ENCODE data around the gene UGCG.
"Not testable (repeated sequence)": the region's sequence is repeated elsewhere in the genome, so short reads cannot be mapped to it uniquely, and the experiment has no call there.

Gene UGCG

GRCh38 chr9:111895996-111896941 is at the start of gene UGCG:
TSS of gene UGCG (plus strand) at chr9:111896814. CDS start at chr9:111897216, 402 bp downstream.
- DNase-seq, result peak; percentile 68

GRCh38 chr9:111851553-111851952 is 45.1 kb upstream of the UGCG start:
- DNase-seq, result no peak

- no peak for DNase-seq
Observed at GRCh38 chr9:111852291-111852690, 44.3 kb upstream of the UGCG start.

GRCh38 chr9:111853450-111853827 is 43.2 kb upstream of the UGCG start:
- DNase-seq, result no peak

GRCh38 chr9:111854799-111855198 is 41.8 kb upstream of the UGCG start:
- no peak for DNase-seq

- DNase-seq, result no peak
Observed at GRCh38 chr9:111857555-111858211, 38.9 kb upstream of the UGCG start.

- no peak for DNase-seq
Observed at GRCh38 chr9:111860443-111860842, 36.2 kb upstream of the UGCG start.

- no peak for DNase-seq
Observed at GRCh38 chr9:111863636-111864035, 33.0 kb upstream of the UGCG start.

- no peak for DNase-seq
Observed at GRCh38 chr9:111866976-111867375, 29.6 kb upstream of the UGCG start.

- DNase-seq, result peak; percentile 56
Observed at GRCh38 chr9:111868475-111868874, 28.1 kb upstream of the UGCG start.

- DNase-seq, result no peak
Observed at GRCh38 chr9:111870774-111871498, 25.7 kb upstream of the UGCG start.

GRCh38 chr9:111871499-111871855 is 25.1 kb upstream of the UGCG start:
- no peak for DNase-seq

GRCh38 chr9:111872886-111873285 is 23.7 kb upstream of the UGCG start:
- DNase-seq, result no peak

GRCh38 chr9:111873901-111874300 is 22.7 kb upstream of the UGCG start:
- no peak for DNase-seq

GRCh38 chr9:111874500-111874899 is 22.1 kb upstream of the UGCG start:
- DNase-seq, result no peak

GRCh38 chr9:111875291-111875690 is 21.3 kb upstream of the UGCG start:
- DNase-seq, result not testable (repeated sequence)

GRCh38 chr9:111875691-111876090 is 20.9 kb upstream of the UGCG start:
- not testable (repeated sequence) for DNase-seq

- DNase-seq, result no peak
Observed at GRCh38 chr9:111876179-111876578, 20.4 kb upstream of the UGCG start.

- no peak for DNase-seq
Observed at GRCh38 chr9:111877420-111877819, 19.2 kb upstream of the UGCG start.

GRCh38 chr9:111878946-111879345 is 17.7 kb upstream of the UGCG start:
- DNase-seq, result no peak

GRCh38 chr9:111886983-111887718 is 9.5 kb upstream of the UGCG start:
- DNase-seq, result no peak

- no peak for DNase-seq
Observed at GRCh38 chr9:111890334-111890733, 6.3 kb upstream of the UGCG start.

- not testable (repeated sequence) for DNase-seq
Observed at GRCh38 chr9:111890867-111891266, 5.7 kb upstream of the UGCG start.
